ENCODE measurements around the gene VGF. TPM values are rescaled to one million over a fixed set of nuclear protein-coding genes. Genes with fewer than 3 reads are reported as not detected.

VGF gene
- total and polyA plus RNA-seq, 2 donors (not counting 1 experiment from before 2014, with no cell fraction given), result 0.10 to 0.17 TPM

- Histone ChIP-seq H4K20me1 (ENCODE audit: control insufficient read depth, insufficient read depth, low read length, poor library complexity, severe bottlenecking) (peaks cover 9% of the 10 kb centered on the region), H3K4me3 (ENCODE audit: control extremely low read depth in 1 of 5, extremely low read depth in 1 of 5, insufficient read depth in 1 of 5, low read depth in 2 of 5, low read length in 4 of 5) (no peak overlapping the region), H3K27ac (ENCODE audit: low read length in 2 of 2) (no peak overlapping the region), H2AFZ (ENCODE audit: insufficient read depth, low read depth, low read length, poor library complexity, severe bottlenecking) (no peak overlapping the region), H3K27me3 (replicated peaks in 1 of 4; ENCODE audit: control extremely low read depth in 1 of 4, control insufficient read depth in 3 of 4, insufficient read depth in 4 of 4, low read length in 3 of 4) (peaks cover 0 to 27% (median 14%) of the 10 kb centered on the region in 4 experiments), H3K9me3 (ENCODE audit: control extremely low read depth in 1 of 3, control insufficient read depth in 2 of 3, insufficient read depth in 1 of 3, low read length in 2 of 3) (peaks cover 0 to 12% (median 0%) of the 10 kb centered on the region in 3 donors), H3K4me1 (ENCODE audit: control insufficient read depth in 2 of 2, insufficient read depth in 2 of 2, low read length in 2 of 2) (peaks cover 29 to 31% of the 10 kb centered on the region in 2 donors), H3K36me3 (replicated peaks in 1 of 2; ENCODE audit: control extremely low read depth in 1 of 2, control insufficient read depth in 1 of 2, extremely low read depth in 1 of 2, insufficient read depth in 2 of 2, low read length in 1 of 2) (peaks cover 0 to 3% of the 10 kb centered on the region in 2 experiments), H3K79me2 (ENCODE audit: control insufficient read depth, insufficient read depth, low read length) (no peaks in the 10 kb centered on the region), H3K4me2 (replicated peaks; ENCODE audit: low read depth, low read length, poor library complexity, severe bottlenecking) (no peak overlapping the region), H3K9ac (ENCODE audit: low read length) (no peak overlapping the region)
- Mint-ChIP-seq H3K27ac (no peak overlapping the region), H3K27me3 (peaks cover 7% of the 10 kb centered on the region), H3K4me1 (peaks cover 20% of the 10 kb centered on the region), H3K4me3 (no peak overlapping the region), H3K9me3 (ENCODE audit: insufficient read depth) (no peaks in the 10 kb centered on the region)
- ChIA-PET CTCF (interaction anchor here (0.6 to 0.7 kb wide), 2 partner anchors 16 to 1997 kb away, joined by 3 to 4 read pairs; no protein-coding TSS in a partner anchor), POLR2A (no interaction called here)
- no peak for TF ChIP-seq EZH2 (IDR thresholded peaks at IDR 0.05; ENCODE audit: borderline replicate concordance, insufficient read depth, low read depth, low read length, poor library complexity, severe bottlenecking)
- no peak for TF ChIP-seq CTCF (IDR thresholded peaks at IDR 0.05)
- no peak for ATAC-seq (ENCODE audit: low read depth)
- intact Hi-C loops (cut with micrococcal nuclease), result no loop called here
- no peak for DNase-seq
- WGBS (ENCODE audit: insufficient coverage), result 83% methylated on average over 20 of the region's 31 CpGs
Measured at GRCh38 chr7:101159696-101160674, 5.4 kb downstream of the VGF start.

Measured in B cell (primary cell).